SU-DHL-6 (cell line): ENCODE measurements around the gene GSC2.

Source experiments
- EZH2phosphoT487 ChIP-seq: fragments of 200-600 bp; sonication (generic), shearing (Covaris generic); conservative IDR thresholded peaks from 2 replicates; pipeline ENCODE4 v1.6.1; 2018; ENCODE audit warnings: mild to moderate bottlenecking, antibody characterized with exemption, low read length, moderate library complexity, mixed read lengths
- TF ChIP-seq, protein P1 (sequence below): fragments of 200-600 bp; sonication (generic); IDR thresholded peaks from one replicate; pipeline ENCODE4 v1.5.1; 2017; ENCODE audit warnings: antibody characterized with exemption, mild to moderate bottlenecking, low read length, moderate library complexity; ENCODE audit not compliant: insufficient read depth, poor library complexity, severe bottlenecking

DNA sequence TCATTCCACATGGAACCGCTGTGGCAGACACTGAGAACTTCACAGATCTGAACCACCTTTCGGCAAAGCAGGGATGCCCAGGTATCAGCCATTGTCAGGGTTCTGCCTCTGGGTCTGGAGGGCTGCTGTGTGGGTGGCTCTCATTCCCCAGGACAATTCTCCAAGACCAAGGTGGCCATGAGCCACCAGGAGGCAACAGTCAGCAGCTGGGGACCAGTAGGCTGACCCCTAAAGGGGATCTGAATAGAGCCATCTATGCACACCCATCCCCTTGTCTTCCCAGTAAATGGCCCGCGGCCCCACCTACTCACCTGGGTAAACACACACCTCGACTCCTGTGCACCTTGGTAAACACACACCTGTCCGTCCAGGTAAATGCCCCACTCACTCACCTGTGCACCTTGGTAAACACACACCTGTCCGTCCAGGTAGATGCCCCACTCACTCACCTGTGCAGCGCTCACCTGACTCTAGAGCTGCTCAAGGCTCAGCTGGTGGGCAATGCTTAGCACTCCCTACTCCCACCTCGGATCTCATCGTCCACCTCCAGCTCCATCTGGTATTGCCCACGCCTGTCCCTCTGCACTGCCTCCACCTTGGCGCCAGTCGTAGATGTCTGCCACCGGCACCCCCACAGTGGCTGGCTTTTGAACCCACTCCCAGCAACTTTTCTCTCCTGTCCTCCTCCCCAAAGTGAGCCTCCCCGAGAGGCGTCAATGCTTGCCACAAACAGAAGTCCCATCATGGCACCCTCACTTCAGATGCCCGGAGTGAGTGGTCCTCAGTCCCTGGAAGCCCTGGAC lies 18.2 kb upstream of the GSC2 start:
- no peak for TF ChIP-seq EZH2phosphoT487
- TF ChIP-seq, protein P1, sequence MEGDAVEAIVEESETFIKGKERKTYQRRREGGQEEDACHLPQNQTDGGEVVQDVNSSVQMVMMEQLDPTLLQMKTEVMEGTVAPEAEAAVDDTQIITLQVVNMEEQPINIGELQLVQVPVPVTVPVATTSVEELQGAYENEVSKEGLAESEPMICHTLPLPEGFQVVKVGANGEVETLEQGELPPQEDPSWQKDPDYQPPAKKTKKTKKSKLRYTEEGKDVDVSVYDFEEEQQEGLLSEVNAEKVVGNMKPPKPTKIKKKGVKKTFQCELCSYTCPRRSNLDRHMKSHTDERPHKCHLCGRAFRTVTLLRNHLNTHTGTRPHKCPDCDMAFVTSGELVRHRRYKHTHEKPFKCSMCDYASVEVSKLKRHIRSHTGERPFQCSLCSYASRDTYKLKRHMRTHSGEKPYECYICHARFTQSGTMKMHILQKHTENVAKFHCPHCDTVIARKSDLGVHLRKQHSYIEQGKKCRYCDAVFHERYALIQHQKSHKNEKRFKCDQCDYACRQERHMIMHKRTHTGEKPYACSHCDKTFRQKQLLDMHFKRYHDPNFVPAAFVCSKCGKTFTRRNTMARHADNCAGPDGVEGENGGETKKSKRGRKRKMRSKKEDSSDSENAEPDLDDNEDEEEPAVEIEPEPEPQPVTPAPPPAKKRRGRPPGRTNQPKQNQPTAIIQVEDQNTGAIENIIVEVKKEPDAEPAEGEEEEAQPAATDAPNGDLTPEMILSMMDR, result no peak
